ENCODE data around the gene GMPPB. TPM values are rescaled to one million over a fixed set of nuclear protein-coding genes. Genes with fewer than 3 reads are reported as not detected.

GMPPB gene
- total RNA-seq, 2 experiments from 2014 or later, result 40.7 to 54.5 TPM

- H3K4me2 ChIP-seq (ENCODE audit: low read length), result no peak overlapping the region
- no peak for DNase-seq (ENCODE audit: low spot score)
- no peak for TF ChIP-seq CTCF (conservative IDR thresholded peaks at IDR 0.05; ENCODE audit: low read length)
- no peak for TF ChIP-seq EZH2phosphoT487 (IDR thresholded peaks at IDR 0.05; ENCODE audit: borderline replicate concordance, low read depth, low read length)
- no peak overlapping the region for H3K4me3 ChIP-seq (ENCODE audit: low read depth, low read length, poor library complexity, severe bottlenecking)
- ChIA-PET CTCF (ENCODE audit: unreplicated experiment) (no interaction called here), POLR2A (no interaction called here)
- H4K20me1 ChIP-seq (ENCODE audit: insufficient read depth, low read length), result no peaks in the 10 kb centered on the region
- intact Hi-C loops (cut with micrococcal nuclease; ENCODE audit: unreplicated experiment), result no loop called here
- no peak overlapping the region for H2AFZ ChIP-seq (ENCODE audit: low read length)
- no peaks in the 10 kb centered on the region for H3K9me3 ChIP-seq (ENCODE audit: low read length)
- peaks cover 56% of the 10 kb centered on the region; the same call in 1 of the 2 replicates for H3K36me3 ChIP-seq (ENCODE audit: insufficient read depth, low read length)
- no peak overlapping the region for H3K27ac ChIP-seq (ENCODE audit: low read depth, low read length, poor library complexity, severe bottlenecking)
- TSS peak; percentile 50 for BruUV-seq (replicated peaks)
- no peaks in the 10 kb centered on the region for H3K9me2 ChIP-seq (ENCODE audit: insufficient read depth, low read length)
- H3K4me1 ChIP-seq (ENCODE audit: insufficient read depth, low read length, poor library complexity, severe bottlenecking), result no peaks in the 10 kb centered on the region
- H3K79me2 ChIP-seq (ENCODE audit: insufficient read depth, low read depth, low read length), result no peaks in the 10 kb centered on the region
Observed at GRCh38 chr3:49683162-49683561, 40.6 kb downstream of the GMPPB start.

GRCh38 chr3:49681543-49681942, 42.2 kb downstream of the GMPPB start:
- no peaks in the 10 kb centered on the region for H3K9me2 ChIP-seq (ENCODE audit: insufficient read depth, low read length)
- TF ChIP-seq EZH2phosphoT487 (IDR thresholded peaks at IDR 0.05; ENCODE audit: borderline replicate concordance, low read depth, low read length), result no peak
- TF ChIP-seq CTCF (conservative IDR thresholded peaks at IDR 0.05; ENCODE audit: low read length), result no peak
- H2AFZ ChIP-seq (ENCODE audit: low read length), result no peak overlapping the region
- H3K36me3 ChIP-seq (ENCODE audit: insufficient read depth, low read length), result peaks cover 71% of the 10 kb centered on the region
- DNase-seq (ENCODE audit: low spot score), result no peak
- POLR2A ChIA-PET, result no interaction called here
- no peaks in the 10 kb centered on the region for H3K9me3 ChIP-seq (ENCODE audit: low read length)
- H3K27ac ChIP-seq (ENCODE audit: low read depth, low read length, poor library complexity, severe bottlenecking), result no peak overlapping the region
- H3K4me3 ChIP-seq (ENCODE audit: low read depth, low read length, poor library complexity, severe bottlenecking), result no peak overlapping the region
- H3K4me2 ChIP-seq (ENCODE audit: low read length), result no peak overlapping the region
- BruUV-seq (replicated peaks), result no TSS peak
- no peaks in the 10 kb centered on the region for H4K20me1 ChIP-seq (ENCODE audit: insufficient read depth, low read length)
- H3K4me1 ChIP-seq (ENCODE audit: insufficient read depth, low read length, poor library complexity, severe bottlenecking), result no peaks in the 10 kb centered on the region
- H3K79me2 ChIP-seq (ENCODE audit: insufficient read depth, low read depth, low read length), result no peaks in the 10 kb centered on the region
- CTCF ChIA-PET (ENCODE audit: unreplicated experiment), result no interaction called here
- intact Hi-C loops (cut with micrococcal nuclease; ENCODE audit: unreplicated experiment), result no loop called here

GRCh38 chr3:49681232-49681522, 42.6 kb downstream of the GMPPB start:
- DNase-seq (ENCODE audit: low spot score), result no peak

More at GRCh38 chr3:49681232-49681522, 42.6 kb downstream of the GMPPB start:
- intact Hi-C loops (cut with micrococcal nuclease; ENCODE audit: unreplicated experiment), result no loop called here
- H2AFZ ChIP-seq (ENCODE audit: low read length), result no peak overlapping the region
- BruUV-seq (replicated peaks), result no TSS peak
- ChIA-PET POLR2A (no interaction called here), CTCF (ENCODE audit: unreplicated experiment) (no interaction called here)
- H3K36me3 ChIP-seq (ENCODE audit: insufficient read depth, low read length), result peaks cover 75% of the 10 kb centered on the region
- TF ChIP-seq CTCF (conservative IDR thresholded peaks at IDR 0.05; ENCODE audit: low read length) (no peak), EZH2phosphoT487 (IDR thresholded peaks at IDR 0.05; ENCODE audit: borderline replicate concordance, low read depth, low read length) (no peak)
- no peaks in the 10 kb centered on the region for H3K4me1 ChIP-seq (ENCODE audit: insufficient read depth, low read length, poor library complexity, severe bottlenecking)
- H4K20me1 ChIP-seq (ENCODE audit: insufficient read depth, low read length), result no peaks in the 10 kb centered on the region
- no peaks in the 10 kb centered on the region for H3K79me2 ChIP-seq (ENCODE audit: insufficient read depth, low read depth, low read length)
- no peak overlapping the region for H3K4me3 ChIP-seq (ENCODE audit: low read depth, low read length, poor library complexity, severe bottlenecking)
- no peaks in the 10 kb centered on the region for H3K9me3 ChIP-seq (ENCODE audit: low read length)
- no peak overlapping the region for H3K4me2 ChIP-seq (ENCODE audit: low read length)
- no peaks in the 10 kb centered on the region for H3K9me2 ChIP-seq (ENCODE audit: insufficient read depth, low read length)
- H3K27ac ChIP-seq (ENCODE audit: low read depth, low read length, poor library complexity, severe bottlenecking), result no peak overlapping the region
